GM23248 (cell line): ENCODE measurements around the gene DYRK1A.
"Not testable (repeated sequence)": the region's sequence is repeated elsewhere in the genome, so short reads cannot be mapped to it uniquely, and the experiment has no call there.

ENCODE experiments used
- EZH2 ChIP-seq: fragments of 200-600 bp; sonication (generic); IDR thresholded peaks from 2 replicates; pipeline ENCODE4 v1.6.1; 2018; ENCODE audit warnings: antibody characterized with exemption, mild to moderate bottlenecking; ENCODE audit not compliant: insufficient read depth, poor library complexity, severe bottlenecking
- EZH2phosphoT487 ChIP-seq: fragments of 200-600 bp; sonication (generic); IDR thresholded peaks from 2 replicates; pipeline ENCODE4 v1.6.1; 2018; ENCODE audit warnings: antibody characterized with exemption, moderate library complexity, mild to moderate bottlenecking, low read depth; ENCODE audit not compliant: insufficient read depth

- not testable (repeated sequence) for TF ChIP-seq EZH2, EZH2phosphoT487
Measured at GRCh38 chr21:37549730-37550129, 183.2 kb downstream of the DYRK1A start.
